ENCODE data around the gene ZCCHC3.

ZCCHC3 gene

GRCh38 chr20:347317-347639 lies 49.9 kb downstream of the ZCCHC3 start:
- DNase-seq: no peak

GRCh38 chr20:347640-348484 lies 50.5 kb downstream of the ZCCHC3 start:
- DNase-seq: peak; percentile 74

GRCh38 chr20:348972-349841 lies 51.8 kb downstream of the ZCCHC3 start:
- no peak for DNase-seq
